GM19397 (cell line): ENCODE results near the gene REEP2.

Experiments used
- ATAC-seq: cut with Tn5 transposase; IDR thresholded peaks from one replicate; pipeline ENCODE4 v1.9.1; 2021; ENCODE audit warnings: mild to moderate bottlenecking, moderate library complexity; ENCODE audit not compliant: unreplicated experiment

The REEP2 gene

DNA sequence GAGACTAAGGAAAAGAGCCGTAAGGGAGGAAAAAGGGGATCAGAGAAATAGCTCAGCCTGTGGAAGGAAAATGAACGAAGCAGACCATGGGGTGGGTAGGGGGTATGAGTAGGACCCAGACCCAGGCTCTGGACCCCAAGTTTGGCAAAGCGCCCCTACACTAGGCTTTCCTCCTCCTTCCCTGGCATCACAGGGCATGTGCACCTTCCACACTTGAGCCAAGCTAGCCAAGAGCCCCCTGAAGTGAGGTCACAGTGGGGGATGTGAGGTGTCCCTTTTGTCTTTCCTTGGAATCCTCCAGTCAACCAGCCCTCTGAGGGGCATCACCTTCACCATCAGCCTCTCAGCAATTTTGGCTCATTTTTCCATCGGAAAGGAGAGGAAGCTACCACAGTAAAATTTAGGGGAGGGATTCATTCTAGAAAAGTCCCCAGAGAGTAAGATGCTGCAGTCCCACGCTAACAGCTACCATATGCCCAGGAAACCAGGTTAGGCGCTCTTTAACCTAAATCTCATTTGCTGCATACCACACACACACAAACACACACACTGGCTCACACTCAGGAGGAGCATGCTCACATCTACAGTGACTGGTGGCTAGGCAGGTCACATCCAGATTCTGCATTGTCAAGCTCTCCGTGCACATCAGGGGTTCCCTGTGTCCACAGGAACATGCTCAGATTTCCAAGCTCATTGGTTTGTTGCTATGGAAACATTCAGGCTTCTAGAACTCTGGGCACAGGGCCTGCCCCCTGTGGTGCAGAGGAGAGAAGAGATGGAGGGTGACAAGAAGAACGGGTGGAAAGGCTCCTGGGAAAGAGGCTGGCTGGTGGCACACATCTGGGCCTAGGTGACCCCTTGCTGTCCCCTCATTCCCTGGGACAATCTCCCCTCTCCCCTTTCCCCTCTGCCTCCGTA lies 9.9 kb downstream of the REEP2 start:
- ATAC-seq: no peak

DNA sequence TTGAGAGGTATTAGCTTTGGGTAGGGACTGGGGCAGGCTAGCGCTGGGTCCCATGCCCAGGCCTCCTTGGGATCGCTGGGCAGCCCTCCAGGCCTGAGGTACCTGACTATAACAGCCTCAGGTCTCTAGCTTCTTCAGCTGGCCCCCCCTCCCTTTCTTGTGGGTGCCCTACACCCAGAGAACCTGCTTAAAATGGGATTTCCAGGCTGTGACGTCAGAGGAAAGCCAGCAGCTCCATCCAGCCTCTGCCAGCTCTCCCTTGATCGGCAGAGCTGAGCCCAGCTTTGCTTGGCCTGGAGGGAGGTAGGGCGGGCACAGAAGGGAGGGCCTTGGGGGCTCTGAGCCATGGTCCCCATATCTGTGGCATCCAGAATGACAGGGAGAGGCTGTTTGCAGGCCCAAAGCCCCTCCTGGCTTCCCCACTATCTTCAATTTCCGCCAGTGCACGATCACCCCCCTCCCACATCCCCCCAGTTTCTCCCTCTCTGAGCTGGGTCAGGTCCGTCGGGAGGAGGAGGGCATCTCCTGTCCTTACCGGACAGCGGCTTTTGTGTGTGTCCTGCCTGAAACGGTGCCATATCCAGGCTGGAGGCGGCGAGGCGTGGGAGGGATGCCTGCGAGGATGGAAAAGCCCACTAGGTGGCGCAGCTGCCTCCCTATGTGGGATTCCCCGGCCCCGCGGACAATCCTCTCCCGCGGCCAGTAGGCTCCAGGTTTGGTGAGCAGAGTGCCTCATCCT lies 10.8 kb downstream of the REEP2 start:
- peak; percentile 70 for ATAC-seq

DNA sequence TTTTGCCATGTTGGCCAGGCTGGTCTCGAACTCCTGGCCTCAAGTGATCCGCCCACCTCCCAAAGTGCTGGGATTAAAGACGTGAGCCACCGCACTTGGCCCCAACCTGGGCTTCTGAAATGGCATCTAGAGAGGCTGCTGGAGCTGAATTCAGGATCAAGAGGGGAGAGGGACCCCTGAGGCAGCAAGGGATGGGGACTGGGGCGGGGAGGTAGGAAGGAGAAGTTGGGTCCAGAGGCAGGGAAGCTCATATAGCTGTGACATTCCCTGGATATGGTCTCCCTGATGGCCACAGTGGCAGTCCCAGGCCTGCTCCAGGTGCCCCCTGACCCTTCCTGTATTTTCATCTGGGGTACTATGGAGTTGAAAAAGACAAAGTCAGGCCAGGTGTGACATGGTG lies 12.1 kb downstream of the REEP2 start:
- ATAC-seq: no peak

DNA sequence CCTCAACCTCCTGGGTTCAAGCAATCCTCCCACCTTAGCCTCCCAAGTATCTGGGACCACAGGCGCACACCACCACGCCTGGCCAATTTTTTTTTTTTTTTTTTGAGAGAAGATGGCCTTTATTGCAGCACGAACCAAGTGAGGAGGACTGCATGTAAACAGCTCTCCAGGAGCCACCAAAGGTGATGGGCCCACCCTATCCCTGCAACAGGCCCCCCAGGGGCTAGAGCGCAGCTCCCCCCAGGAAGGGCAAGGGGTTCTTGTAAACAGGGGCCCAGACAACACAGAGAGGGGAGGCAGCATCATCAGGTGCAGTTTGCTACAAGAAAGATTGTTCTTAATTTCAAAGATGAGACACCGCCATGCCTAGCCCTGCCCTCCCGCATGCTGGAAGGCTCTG lies 13.9 kb downstream of the REEP2 start:
- no peak for ATAC-seq

DNA sequence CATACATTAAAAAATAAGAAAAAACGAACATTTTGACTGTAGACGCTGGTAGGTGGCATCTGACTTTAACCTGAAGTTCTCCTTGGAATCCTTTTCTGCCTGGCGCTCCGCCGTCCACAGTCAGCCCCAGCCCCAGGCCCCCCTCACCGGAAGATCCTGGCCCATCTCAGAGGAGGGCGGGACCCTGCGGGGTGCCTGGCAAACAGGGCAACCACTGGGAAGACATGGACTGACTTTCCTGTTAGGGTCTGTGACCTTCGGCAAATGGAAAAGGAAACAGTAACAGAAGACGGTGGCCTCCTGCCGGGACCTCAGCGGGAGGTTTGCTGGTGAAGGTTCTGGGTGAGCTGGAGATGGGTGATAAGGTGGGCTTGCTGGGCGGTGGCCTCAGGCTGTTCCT lies 14.7 kb downstream of the REEP2 start:
- no peak for ATAC-seq

DNA sequence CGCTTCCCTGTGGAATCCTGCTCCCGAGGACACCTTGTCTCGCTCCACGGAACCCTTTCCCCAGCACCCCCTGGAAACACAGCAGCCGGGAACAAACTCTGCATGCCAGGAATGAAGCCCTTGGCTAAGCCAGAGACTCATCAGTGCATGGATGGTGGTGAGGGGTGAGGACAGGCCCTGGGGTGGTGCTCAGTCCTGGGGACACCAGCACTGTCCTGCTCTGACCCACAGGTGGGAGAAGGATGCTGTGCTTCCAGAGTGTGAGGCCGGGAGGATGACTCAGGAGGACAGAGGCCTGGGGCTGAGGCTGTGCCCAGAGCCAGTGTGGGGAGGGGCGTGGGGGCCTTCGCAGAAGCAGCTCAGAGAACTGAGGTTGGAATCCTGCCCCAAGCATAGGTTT lies 15.3 kb downstream of the REEP2 start:
- ATAC-seq: no peak

DNA sequence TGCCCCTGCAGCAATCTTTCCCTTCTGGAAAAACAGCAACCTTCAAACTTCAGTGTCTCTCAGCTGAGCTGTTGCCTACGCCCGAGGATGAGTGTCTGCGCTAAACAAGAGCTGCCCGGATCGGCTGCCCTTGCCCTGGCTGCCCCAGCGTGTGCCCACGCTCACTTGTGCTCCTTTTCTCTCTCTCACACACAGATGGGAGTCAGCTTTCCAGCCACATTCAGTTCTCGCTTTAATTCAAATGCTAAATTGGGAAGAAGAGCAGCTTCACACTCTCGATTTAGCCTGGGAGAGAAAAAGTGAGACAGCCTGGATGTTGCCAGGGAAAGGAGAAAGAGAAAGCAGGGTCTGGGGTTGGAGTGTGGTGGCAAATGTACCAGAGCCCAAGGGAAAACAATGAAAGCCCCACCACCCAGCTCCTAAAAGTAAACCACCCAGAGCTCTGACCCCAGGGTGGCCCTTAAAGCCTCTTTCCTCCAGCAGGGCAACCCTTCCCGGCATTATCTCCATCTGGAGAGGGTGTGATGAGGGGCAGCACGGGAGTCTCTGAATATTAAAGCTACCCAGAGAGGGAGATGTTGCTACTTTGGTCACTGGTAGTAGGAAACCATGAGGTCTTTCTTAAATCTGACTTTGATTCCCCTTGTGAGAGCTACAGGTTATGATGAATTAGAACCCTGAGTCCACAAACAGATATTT lies 16.5 kb downstream of the REEP2 start:
- ATAC-seq: no peak

DNA sequence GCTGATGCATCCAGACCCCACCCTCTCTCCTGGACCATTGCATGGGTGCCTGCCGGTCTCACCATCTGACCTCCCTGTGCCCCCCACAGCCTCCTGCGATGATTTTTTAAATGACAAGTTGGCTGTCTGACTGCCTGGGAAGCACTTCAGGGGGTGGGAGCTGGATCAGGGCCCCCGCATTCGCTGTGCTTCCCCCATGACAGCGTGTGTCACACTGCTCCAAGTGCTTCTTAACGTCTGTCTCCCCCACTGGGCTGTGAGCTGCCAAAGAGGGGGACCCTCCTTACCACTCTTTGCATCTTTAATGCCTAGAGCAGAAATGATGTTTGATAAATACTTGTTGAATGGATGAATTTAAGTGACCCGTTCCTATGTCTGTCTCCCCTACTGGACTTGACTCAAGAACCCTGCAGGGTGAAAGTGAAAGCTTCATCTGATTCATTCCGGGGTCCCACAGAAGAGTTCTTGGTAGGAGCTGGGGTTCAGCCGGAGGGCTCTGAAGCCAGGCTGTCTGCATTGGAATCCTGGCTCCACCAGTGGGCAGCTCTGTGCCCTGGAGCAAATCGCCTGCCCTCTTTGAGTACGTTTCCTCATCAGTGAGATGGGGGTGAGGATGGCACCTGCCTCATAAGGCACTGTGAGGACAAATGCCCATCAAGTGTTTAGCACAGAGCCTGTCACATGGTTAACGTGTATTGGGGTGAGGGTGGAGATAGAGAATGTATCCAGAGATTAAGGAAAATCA lies 18.8 kb downstream of the REEP2 start:
- ATAC-seq: no peak

DNA sequence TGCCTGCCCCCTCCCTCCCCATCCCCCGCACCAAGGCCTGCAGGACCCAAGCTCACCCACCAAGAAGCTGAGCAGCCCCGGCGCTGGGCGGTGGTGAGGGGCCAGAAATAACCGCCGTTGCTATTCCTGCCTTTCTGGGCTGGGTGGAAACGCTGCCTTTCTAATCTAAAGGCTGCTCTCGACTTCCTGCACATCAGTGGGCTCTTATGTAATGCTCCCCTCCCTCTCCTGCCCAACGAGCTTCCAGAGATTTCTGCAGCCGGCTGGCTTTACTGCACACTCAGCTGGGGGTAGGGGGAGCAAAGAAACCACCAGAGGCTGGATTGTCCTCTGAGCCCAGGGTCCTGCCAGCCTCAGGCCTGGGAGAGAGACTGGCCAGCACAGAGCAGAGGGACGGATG lies 19.5 kb downstream of the REEP2 start:
- no peak for ATAC-seq

DNA sequence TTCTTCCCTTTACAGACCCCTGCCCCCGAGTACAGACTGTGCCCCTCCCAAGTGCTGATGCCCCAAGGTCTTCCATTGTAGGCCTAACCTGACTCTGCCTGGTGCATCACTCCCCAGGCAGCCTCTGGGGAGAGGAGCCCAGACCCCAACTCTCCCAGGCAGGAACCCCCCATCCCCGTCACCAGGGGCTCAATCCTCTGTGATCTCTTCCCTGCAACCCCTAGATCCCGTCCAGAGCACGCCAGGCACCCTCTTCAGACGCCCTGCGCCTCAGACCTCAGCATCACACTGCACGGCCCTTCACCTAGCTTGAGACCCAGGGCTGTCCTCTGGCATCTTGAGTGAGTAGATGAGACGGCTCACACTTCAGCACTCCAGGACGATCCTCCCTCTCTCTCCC lies 20.0 kb downstream of the REEP2 start:
- no peak for ATAC-seq

DNA sequence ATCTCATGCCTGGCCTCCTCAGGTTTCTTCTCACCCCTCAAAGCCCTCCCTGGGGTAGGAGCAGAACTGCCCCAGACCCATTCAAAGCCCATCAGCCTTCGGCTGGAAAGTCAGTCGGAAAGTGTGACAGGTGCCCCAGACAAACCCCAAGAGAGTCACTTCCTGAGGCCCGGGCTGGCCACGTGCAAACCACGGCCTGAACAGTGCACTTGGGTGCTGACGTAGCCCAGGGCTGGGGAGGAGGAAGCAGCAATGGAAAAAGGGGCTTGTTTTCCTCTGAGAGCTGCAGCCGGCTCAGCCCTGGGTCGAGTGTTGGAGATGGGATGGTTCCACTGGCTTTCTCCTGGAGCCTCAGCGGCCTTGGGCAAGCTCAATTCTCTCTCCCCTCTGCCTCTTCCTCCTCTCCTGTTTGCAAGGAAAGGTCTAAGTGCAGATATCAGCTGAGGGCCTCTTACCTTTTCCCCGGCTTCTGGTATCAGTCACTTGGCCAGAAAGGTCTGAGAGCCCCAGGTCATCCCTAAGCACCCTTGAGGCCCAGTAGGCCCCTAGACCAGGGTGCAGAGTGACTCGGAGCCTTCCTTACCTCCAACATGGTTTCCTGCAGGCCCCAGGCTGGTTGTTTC lies 20.6 kb downstream of the REEP2 start:
- ATAC-seq: no peak

DNA sequence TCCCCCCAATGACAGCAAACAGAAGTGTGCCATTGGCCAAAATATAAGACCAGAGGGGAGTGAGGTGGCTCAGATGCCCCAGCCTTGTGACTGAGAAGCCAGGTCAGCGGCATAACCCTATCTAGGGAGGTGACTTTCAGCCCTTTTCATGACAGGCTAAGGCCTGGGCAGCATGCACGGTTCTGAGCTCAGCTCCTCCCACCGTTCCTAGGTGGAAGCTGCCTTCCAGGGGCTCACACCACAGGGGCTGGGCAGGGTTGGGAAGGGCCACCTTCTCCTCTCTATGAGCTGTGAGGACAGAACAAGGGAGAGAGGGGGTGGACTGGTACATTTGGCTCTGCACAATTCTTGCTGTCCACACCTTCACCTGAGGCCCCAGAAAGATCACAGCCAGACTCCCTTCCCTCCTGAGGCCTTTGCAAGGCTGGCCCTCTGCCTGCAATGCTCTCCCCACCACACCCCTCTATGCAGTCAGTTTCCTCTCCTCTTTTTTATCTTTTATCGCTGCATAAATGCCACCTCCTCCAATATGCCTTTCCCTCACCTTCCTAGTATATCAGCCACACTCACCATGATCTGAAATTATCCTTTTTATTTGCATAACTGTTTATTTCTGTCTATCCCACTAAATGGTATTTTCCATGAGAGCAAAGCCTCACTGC lies 21.3 kb downstream of the REEP2 start:
- ATAC-seq: no peak

DNA sequence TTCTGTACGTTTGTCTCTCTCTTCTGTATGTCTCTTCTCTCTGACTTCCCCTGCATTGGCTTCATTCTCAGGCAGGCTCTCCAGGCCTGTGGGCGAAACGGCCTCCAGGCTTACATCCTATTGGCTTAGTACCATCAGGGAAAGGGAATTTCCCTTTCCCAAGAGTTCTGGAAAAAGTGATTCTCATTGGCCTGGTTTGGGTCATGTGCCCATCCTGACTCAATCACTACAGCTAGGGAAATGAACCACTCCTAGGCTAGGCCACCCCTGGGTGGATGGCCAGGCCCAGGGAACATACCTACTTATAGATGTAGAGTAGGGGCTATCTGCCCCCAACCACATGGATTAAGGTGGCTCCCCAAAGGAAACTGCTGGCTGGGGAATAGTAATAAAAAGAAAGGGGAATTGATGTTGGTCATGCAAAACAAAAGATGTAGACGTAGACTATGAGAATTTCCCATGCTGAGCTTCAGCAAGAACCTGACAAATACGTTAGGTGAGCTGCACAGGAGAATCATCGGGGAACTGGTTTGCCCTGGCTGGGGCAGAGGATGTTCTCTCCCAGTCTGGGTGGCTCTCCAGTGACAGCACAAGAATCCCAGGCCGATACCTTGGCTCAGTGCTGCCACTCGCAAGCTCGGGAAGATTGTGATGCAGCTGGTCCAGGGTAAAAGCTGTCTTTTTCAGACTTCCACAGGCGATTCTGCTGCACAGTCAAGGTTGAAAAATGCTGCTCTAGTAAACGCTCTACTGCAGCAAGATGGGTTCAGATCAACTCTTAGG lies 22.7 kb downstream of the REEP2 start:
- ATAC-seq: no peak

DNA sequence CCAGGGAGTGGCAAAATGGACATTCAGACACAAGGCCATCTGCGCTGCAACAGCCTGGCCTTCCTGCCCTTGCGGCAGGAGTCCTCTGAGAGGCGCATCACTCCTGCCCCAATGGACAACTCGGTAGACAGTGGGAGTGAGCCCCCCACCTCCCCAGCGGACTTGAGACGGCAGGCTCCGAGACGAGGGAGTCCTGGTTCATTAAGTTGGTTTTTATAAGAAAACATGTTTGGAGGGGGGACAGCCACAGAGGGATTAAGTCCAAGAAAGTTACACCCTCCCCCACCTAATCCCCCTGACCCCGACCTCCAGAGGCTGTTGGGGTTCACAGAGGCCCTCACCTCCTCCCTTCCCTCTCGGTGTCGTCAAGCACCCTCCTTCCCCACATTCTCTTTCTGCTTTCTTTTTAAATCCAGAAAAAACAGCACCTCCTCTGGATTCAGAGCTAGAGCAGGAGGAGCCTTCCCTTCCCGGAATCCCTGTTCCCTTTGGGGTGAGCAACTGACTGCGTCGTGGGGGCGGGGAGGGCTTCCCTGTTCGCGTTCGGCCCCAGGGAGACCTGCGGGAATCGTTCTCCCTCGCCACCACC lies 24.7 kb downstream of the REEP2 start:
- ATAC-seq: no peak

DNA sequence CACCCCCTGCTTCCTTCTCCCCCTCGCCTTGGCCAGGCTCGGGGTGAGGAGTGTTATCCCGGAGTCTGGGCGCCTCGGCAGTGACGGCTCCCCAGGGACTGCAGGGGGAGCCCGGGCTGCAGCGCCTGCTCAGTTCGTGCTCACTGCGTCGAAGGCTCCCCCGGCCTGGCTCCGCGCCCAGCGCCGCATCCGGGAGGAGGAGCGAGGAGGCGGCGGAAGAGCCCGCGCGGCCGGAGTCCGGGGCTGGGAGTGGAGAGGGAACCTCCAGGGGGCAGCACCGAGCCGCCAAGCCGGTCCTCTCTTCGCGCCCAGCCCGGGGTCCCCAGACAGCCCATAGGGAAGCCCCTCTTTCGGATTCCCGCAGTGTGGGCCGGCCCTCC lies 25.1 kb downstream of the REEP2 start:
- peak; percentile 52 for ATAC-seq

DNA sequence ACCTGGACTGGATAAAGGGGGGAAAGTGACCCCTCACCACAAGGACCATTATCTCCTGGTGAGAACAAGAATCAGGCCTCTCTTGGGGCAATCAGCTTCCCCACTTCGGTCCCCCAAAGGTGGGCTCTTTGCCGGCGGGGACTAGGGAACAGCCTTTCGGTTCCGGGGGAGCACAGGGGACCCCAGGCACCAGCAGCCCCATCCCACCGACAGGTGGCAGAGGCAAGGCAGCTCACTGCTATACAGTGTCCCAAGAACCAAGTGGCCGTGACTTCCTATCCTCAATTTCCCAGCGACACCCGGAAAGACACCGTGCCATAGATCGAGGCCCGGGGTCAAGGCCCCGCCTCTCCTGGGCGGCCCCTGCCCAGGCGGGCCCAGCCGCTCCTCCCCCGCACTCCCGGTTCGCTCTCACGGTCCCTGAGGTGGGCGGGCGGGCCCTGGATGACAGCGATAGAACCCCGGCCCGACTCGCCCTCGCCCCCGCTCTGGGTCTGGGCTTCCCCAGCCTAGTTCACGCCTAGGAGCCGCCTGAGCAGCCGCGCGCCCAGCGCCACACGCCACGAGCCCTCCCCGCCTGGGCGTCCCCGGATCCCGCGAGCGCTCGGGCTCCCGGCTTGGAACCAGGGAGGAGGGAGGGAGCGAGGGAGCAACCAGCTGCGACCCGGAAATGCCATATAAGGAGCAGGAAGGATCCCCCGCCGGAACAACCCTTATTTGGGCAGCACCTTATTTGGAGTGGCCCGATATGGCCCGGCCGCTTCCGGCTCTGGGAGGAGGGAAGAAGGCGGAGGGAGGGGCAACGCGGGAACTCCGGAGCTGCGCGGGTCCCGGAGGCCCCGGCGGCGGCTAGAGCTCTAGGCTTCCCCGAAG lies 25.8 kb downstream of the REEP2 start:
- peak; percentile 74 for ATAC-seq

DNA sequence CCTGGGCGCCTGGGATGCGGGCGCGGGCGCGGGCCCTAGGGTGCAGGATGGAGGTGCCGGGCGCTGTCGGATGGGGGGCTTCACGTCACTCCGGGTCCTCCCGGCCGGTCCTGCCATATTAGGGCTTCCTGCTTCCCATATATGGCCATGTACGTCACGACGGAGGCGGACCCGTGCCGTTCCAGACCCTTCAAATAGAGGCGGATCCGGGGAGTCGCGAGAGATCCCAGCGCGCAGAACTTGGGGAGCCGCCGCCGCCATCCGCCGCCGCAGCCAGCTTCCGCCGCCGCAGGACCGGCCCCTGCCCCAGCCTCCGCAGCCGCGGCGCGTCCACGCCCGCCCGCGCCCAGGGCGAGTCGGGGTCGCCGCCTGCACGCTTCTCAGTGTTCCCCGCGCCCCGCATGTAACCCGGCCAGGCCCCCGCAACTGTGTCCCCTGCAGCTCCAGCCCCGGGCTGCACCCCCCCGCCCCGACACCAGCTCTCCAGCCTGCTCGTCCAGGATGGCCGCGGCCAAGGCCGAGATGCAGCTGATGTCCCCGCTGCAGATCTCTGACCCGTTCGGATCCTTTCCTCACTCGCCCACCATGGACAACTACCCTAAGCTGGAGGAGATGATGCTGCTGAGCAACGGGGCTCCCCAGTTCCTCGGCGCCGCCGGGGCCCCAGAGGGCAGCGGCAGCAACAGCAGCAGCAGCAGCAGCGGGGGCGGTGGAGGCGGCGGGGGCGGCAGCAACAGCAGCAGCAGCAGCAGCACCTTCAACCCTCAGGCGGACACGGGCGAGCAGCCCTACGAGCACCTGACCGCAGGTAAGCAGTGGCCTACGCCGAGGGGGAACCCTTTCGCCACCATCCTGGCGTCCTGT lies 26.6 kb downstream of the REEP2 start, which contains the start of gene EGR1:
TSS of gene EGR1 (plus strand) at position 219 of the 864 bp plus-strand sequence. CDS start at position 502, 283 bp downstream.
- peak; percentile 49 for ATAC-seq
